Measurements from ENCODE around the gene NEU1.
A peak's percentile ranks its signal among the peaks of the same experiment; 100 is the strongest.

The NEU1 gene

GRCh38 chr6:31831350-31832215 is 31.0 kb downstream of the NEU1 start:
- intact Hi-C loops (cut with DNase I; ENCODE audit: low total_unique reads), result loop anchor here (5.0 to 10.0 kb wide), 2 partner anchors 107 to 154 kb away; partner anchors contain the start of genes DDAH2, LY6G6C and MPIG6B
- no peaks in the 10 kb centered on the region for H3K27me3 ChIP-seq
- H3K27ac ChIP-seq, result peak overlapping the region; percentile 88
- DNase-seq, result no peak
- peaks cover 0 to 36% (median 33%) of the 10 kb centered on the region in 4 donors for H3K4me1 ChIP-seq
- no peak for TF ChIP-seq CTCF (IDR thresholded peaks at IDR 0.05)
- no peaks in the 10 kb centered on the region for H3K9me3 ChIP-seq
- peaks cover 0 to under 1% (median 0%) of the 10 kb centered on the region in 3 donors for H3K36me3 ChIP-seq
- peak overlapping the region in 1 of 2 donors; percentile 62 for H3K4me3 ChIP-seq

GRCh38 chr6:31830886-31831335 is 31.7 kb downstream of the NEU1 start:
- TF ChIP-seq CTCF (IDR thresholded peaks at IDR 0.05), result no peak
- no peaks in the 10 kb centered on the region for H3K9me3 ChIP-seq
- H3K27me3 ChIP-seq, result no peaks in the 10 kb centered on the region
- H3K4me3 ChIP-seq, result peak overlapping the region; percentile 62 to 77
- no peaks in the 10 kb centered on the region for H3K36me3 ChIP-seq
- peak overlapping the region; percentile 76 to 88 for H3K27ac ChIP-seq
- H3K4me1 ChIP-seq, result peaks cover 0 to 36% (median 33%) of the 10 kb centered on the region in 4 donors
- intact Hi-C loops (cut with DNase I; ENCODE audit: low total_unique reads), result loop anchor here (5.0 to 10.0 kb wide), 2 partner anchors 106 to 154 kb away; partner anchors contain the start of genes DDAH2, LY6G6C and MPIG6B
- no peak for DNase-seq

GRCh38 chr6:31829633-31830283 is 32.9 kb downstream of the NEU1 start:
- no peak for DNase-seq
- peak overlapping the region; percentile 62 to 77 for H3K4me3 ChIP-seq
- TF ChIP-seq CTCF (IDR thresholded peaks at IDR 0.05), result peak; percentile 8 to 35

GRCh38 chr6:31827286-31828079 is 35.1 kb downstream of the NEU1 start, which contains the start of gene HSPA1B:
TSS of gene HSPA1B (plus strand) at chr6:31827738. CDS start at chr6:31827951, 213 bp downstream.
- peak; percentile 100 for DNase-seq
- Histone ChIP-seq H3K27ac (peak within 1 kb of the TSS; percentile 92 to 93), H3K27me3 (no peaks in the 10 kb centered on the region), H3K4me1 (peaks cover 0 to 55% (median 41%) of the 10 kb centered on the region in 4 donors), H3K4me3 (peak within 1 kb of the TSS; percentile 76 to 78), H3K36me3 (no peaks in the 10 kb centered on the region), H3K9me3 (no peaks in the 10 kb centered on the region)
- intact Hi-C loops (cut with DNase I; ENCODE audit: low total_unique reads), result no loop called here
- peak in 1 of 2 experiments; percentile 24 for TF ChIP-seq CTCF (IDR thresholded peaks at IDR 0.05)

More at GRCh38 chr6:31829633-31830283, 32.9 kb downstream of the NEU1 start:
- H3K9me3 ChIP-seq, result no peaks in the 10 kb centered on the region
- H3K27me3 ChIP-seq, result no peaks in the 10 kb centered on the region
- peak overlapping the region; percentile 76 to 88 for H3K27ac ChIP-seq
- intact Hi-C loops (cut with DNase I; ENCODE audit: low total_unique reads), result loop anchor here (5.0 to 10.0 kb wide), 2 partner anchors 105 to 152 kb away; partner anchors contain the start of genes DDAH2, LY6G6C and MPIG6B
- H3K36me3 ChIP-seq, result no peaks in the 10 kb centered on the region
- H3K4me1 ChIP-seq, result peaks cover 0 to 40% (median 33%) of the 10 kb centered on the region in 4 donors

GRCh38 chr6:31826793-31827285 is 35.8 kb downstream of the NEU1 start:
- Histone ChIP-seq H3K4me3 (peak overlapping the region; percentile 76 to 78), H3K9me3 (no peaks in the 10 kb centered on the region), H3K4me1 (peaks cover 0 to 56% (median 38%) of the 10 kb centered on the region in 4 donors), H3K36me3 (no peaks in the 10 kb centered on the region), H3K27ac (peak overlapping the region; percentile 92 to 93), H3K27me3 (no peaks in the 10 kb centered on the region)
- intact Hi-C loops (cut with DNase I; ENCODE audit: low total_unique reads), result no loop called here
- DNase-seq, result peak; percentile 94 to 95
- no peak for TF ChIP-seq CTCF (IDR thresholded peaks at IDR 0.05)
